Fibroblast of mammary gland (primary cell): Measurements from ENCODE around the gene PRKAG2.

Source experiments
- DNase-seq: peaks from one replicate; pipeline ENCODE4 v3.0.0-alpha.2; 2010; ENCODE audit warnings: low read depth
- H3K4me3 ChIP-seq: 2 replicates; pipeline ENCODE4 v1.5.1; 2011; ENCODE audit warnings: low read depth, mild to moderate bottlenecking, low read length, moderate library complexity; ENCODE audit not compliant: control insufficient read depth
- TF ChIP-seq, protein P1 (sequence below): conservative IDR thresholded peaks from 2 replicates; pipeline ENCODE4 v1.5.1; 2011; ENCODE audit warnings: low read depth, low read length, inconsistent platforms; ENCODE audit not compliant: control insufficient read depth, insufficient read depth

The PRKAG2 gene

DNA sequence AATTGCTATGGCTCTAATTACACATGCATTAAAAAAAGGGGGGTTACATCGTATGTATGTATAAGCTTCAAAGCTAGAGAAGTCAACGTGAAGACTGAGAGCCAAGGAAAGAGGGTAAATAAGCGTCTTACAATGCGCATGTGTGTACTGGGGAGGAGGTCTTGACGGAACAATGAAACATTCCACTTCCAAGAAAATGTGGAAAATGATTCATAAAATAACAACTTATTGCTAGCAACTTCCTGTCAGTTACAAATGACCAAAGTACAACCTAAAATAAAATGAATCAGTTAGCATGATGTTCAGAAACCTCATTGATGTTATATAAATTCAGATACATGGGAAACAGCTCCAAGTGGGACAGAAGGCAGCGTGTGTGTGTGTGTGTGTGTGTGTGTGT, 253.1 kb downstream of the PRKAG2 start:
- no peak overlapping the region for H3K4me3 ChIP-seq
- TF ChIP-seq, protein P1, sequence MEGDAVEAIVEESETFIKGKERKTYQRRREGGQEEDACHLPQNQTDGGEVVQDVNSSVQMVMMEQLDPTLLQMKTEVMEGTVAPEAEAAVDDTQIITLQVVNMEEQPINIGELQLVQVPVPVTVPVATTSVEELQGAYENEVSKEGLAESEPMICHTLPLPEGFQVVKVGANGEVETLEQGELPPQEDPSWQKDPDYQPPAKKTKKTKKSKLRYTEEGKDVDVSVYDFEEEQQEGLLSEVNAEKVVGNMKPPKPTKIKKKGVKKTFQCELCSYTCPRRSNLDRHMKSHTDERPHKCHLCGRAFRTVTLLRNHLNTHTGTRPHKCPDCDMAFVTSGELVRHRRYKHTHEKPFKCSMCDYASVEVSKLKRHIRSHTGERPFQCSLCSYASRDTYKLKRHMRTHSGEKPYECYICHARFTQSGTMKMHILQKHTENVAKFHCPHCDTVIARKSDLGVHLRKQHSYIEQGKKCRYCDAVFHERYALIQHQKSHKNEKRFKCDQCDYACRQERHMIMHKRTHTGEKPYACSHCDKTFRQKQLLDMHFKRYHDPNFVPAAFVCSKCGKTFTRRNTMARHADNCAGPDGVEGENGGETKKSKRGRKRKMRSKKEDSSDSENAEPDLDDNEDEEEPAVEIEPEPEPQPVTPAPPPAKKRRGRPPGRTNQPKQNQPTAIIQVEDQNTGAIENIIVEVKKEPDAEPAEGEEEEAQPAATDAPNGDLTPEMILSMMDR = no peak
- DNase-seq = peak; percentile 48

DNA sequence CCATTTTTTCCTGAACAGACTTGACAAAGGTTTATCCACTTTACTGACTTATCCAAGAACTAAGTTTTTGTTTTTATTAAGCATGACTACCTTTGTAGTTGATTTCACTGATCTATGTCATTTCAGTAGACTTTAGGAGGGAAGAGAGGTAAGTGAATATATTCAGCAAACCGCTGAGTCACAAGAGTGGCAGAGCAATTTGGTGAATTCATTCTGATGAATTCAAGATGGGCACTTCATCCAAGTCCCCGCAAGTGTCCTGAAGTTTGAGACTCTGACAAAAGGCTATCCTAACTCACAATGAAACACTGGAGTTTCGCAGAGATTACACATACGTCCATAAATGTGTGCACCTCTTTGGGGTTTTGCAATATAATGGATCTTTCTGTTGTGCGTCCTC, 255.0 kb downstream of the PRKAG2 start:
- DNase-seq = no peak
- TF ChIP-seq, protein P1 = no peak

GRCh38 chr7:151616443-151617213, 260.3 kb downstream of the PRKAG2 start:
- TF ChIP-seq, protein P1 = no peak
- no peak for DNase-seq
- no peak overlapping the region for H3K4me3 ChIP-seq

More for the DNA sequence above, 255.0 kb downstream of the PRKAG2 start:
- H3K4me3 ChIP-seq = no peak overlapping the region

DNA sequence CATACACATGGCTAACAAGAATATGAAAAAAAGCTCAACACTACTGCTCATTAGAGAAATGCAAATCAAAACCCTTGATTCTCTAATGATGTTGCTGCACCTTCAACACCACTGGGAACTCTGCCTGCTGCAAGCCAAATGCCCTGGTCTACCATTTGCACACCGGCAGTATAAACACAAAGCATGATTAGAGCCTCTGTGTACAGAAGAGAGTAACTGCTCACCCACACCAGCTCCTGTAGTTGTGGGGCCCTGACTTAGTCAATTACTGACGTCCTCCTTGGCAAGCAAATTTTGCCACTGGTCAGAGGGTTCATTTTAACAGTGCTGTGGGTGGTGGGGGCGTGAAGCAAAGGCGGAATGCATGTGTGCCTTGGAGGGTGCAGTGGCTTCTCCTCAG, 261.1 kb downstream of the PRKAG2 start:
- TF ChIP-seq, protein P1 = no peak
- H3K4me3 ChIP-seq = no peak overlapping the region
- no peak for DNase-seq

DNA sequence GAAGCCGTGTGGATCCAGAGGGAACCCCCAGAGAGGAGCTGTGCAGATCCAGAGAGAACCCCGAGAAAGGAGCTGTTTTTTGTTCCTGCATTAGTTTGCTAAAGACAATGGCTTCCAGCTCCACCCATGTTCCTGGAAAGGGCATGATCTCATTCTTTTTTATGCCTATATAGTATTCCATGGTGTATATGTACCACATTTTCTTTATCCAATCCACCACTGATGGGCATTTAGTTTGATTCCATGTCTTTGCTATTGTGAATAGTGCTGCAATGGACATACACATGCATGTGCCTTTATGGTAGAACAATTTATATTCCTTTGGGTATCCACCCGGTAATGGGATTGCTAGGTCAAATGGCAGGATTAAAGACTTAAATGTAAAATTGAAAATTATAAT, 261.9 kb downstream of the PRKAG2 start:
- H3K4me3 ChIP-seq = no peak overlapping the region
- no peak for DNase-seq
- TF ChIP-seq, protein P1 = no peak

DNA sequence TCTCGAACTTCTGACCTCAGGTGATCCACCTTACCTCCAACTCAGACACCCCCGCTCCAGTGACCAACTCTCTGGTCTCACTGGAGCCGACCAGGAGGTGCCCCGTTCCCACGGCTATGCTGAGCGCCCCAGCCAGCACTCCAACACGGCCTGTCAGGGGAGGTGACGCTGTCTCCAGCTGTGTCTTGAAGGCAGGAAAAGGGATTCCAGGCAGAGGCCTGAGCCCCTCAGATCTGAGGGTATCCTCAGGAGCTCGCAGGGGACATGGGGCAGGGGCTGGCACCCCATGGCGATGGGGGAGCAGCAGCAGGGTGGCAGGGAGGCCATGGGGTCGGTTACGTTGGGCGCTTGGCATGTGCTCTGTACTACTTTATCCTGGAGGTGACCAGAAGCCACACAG, 262.9 kb downstream of the PRKAG2 start:
- no peak overlapping the region for H3K4me3 ChIP-seq
- TF ChIP-seq, protein P1 = no peak
- DNase-seq = no peak
